Measurements from ENCODE around the gene RHOG. TPM values are rescaled to one million over a fixed set of nuclear protein-coding genes. Genes with fewer than 3 reads are reported as not detected.

Gene RHOG
- total and polyA plus RNA-seq, 9 of the 15 experiments (the other 6 are each of a cell fraction or from before 2014, with no cell fraction given) = 22.6 to 162 (median 80.3) TPM

- TF ChIP-seq POLR2AphosphoS2 (IDR thresholded peaks at IDR 0.05; ENCODE audit: low read length) = no peak
- no peak for TF ChIP-seq FOXJ3 (CRISPR knock-in tag; IDR thresholded peaks at IDR 0.05)
- no peak for TF ChIP-seq CSDE1 (IDR thresholded peaks at IDR 0.05)
- TF ChIP-seq BACH1 (tag; IDR thresholded peaks at IDR 0.05) = peak; percentile 36; the same call in 1 of the 2 replicates
- no peak for TF ChIP-seq BMI1 (IDR thresholded peaks at IDR 0.05; ENCODE audit: low read length)
- no peak for TF ChIP-seq CREB3 (tag; conservative IDR thresholded peaks at IDR 0.05; ENCODE audit: low read depth)
- no peak for TF ChIP-seq AFF4 (CRISPR knock-in tag; IDR thresholded peaks at IDR 0.05)
- no peak for TF ChIP-seq MAFG (tag; conservative IDR thresholded peaks at IDR 0.05)
- TF ChIP-seq SMAD3 (CRISPR knock-in tag; conservative IDR thresholded peaks at IDR 0.05) = no peak
- peak; percentile 74 to 93; a peak in 3 of 4 replicates for TF ChIP-seq ETV6 (IDR thresholded peaks at IDR 0.05; ENCODE audit: borderline replicate concordance in 1 of 2, low read depth in 2 of 2, low read length in 1 of 2)
- TF ChIP-seq ETV6 (CRISPR knock-in tag; IDR thresholded peaks at IDR 0.05; ENCODE audit: borderline replicate concordance) = no peak
- TF ChIP-seq DMBX1 (CRISPR knock-in tag; IDR thresholded peaks at IDR 0.05; ENCODE audit: borderline replicate concordance) = peak; percentile 71; the same call in 1 of the 2 replicates
- no peak for TF ChIP-seq ELF2 (CRISPR knock-in tag; IDR thresholded peaks at IDR 0.05)
- peak; percentile 41; the same call in 1 of the 2 replicates for TF ChIP-seq ZNF324 (CRISPR knock-in tag; IDR thresholded peaks at IDR 0.05)
- no peak for TF ChIP-seq TFAM (CRISPR knock-in tag; conservative IDR thresholded peaks at IDR 0.05)
- 0 out of 2 replicates have a peak, but pooled peaks have one; percentile 3 for TF ChIP-seq MAFK (IDR thresholded peaks at IDR 0.05; ENCODE audit: low read length)
- TF ChIP-seq PYGO2 (tag; IDR thresholded peaks at IDR 0.05) = no peak
- peak; percentile 83 for TF ChIP-seq GABPA (tag; conservative IDR thresholded peaks at IDR 0.05; ENCODE audit: low read depth)
- peak; percentile 63; the same call in 1 of the 2 replicates for TF ChIP-seq GABPB1 (CRISPR knock-in tag; IDR thresholded peaks at IDR 0.05)
- no peak for TF ChIP-seq ESRRB (CRISPR knock-in tag; IDR thresholded peaks at IDR 0.05; ENCODE audit: borderline replicate concordance)
- TF ChIP-seq, protein P1, sequence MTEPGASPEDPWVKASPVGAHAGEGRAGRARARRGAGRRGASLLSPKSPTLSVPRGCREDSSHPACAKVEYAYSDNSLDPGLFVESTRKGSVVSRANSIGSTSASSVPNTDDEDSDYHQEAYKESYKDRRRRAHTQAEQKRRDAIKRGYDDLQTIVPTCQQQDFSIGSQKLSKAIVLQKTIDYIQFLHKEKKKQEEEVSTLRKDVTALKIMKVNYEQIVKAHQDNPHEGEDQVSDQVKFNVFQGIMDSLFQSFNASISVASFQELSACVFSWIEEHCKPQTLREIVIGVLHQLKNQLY (CRISPR knock-in tag; conservative IDR thresholded peaks at IDR 0.05) = no peak
- TF ChIP-seq HOXB6 (CRISPR knock-in tag; IDR thresholded peaks at IDR 0.05; ENCODE audit: borderline replicate concordance) = no peak
- no peak for TF ChIP-seq FOS (IDR thresholded peaks at IDR 0.05; ENCODE audit: extremely low read depth, insufficient read length)
- TF ChIP-seq ZNF224 (CRISPR knock-in tag; IDR thresholded peaks at IDR 0.05) = no peak
These were observed 9.2 kb downstream of the RHOG start (continued) for GRCh38 chr11:3831378-3832239.

All from K562 (cell line).